RWPE2 (cell line): ENCODE data around the gene KCNK7.

Source experiments
- ATAC-seq: fragments of 200-7000 bp; cut with Tn5 transposase; 3 replicates; pipeline ENCODE4 v1.9.1; 2021; ENCODE audit warnings: low read depth
- DNase-seq: peaks from one replicate; pipeline ENCODE4 v3.0.0-alpha.2; 2020; ENCODE audit warnings: low spot score
- H3K27ac ChIP-seq: fragments of 450-650 bp; 2 replicates; pipeline ENCODE4 v1.5.1; 2017; ENCODE audit warnings: mild to moderate bottlenecking; ENCODE audit not compliant: poor library complexity, severe bottlenecking
- H3K27me3 ChIP-seq: fragments of 250-450 bp; sonication (Bioruptor Pico); 2 replicates; pipeline ENCODE4 v1.5.1; 2021; ENCODE audit warnings: mild to moderate bottlenecking, moderate library complexity; ENCODE audit not compliant: insufficient read depth, poor library complexity, severe bottlenecking
- H3K36me3 ChIP-seq: fragments of 250-450 bp; sonication (Bioruptor Pico); 2 replicates; pipeline ENCODE4 v1.5.1; 2020; ENCODE audit warnings: low read depth, mild to moderate bottlenecking, moderate library complexity
- H3K4me1 ChIP-seq: fragments of 250-450 bp; sonication (Bioruptor Pico); 2 replicates; pipeline ENCODE4 v1.5.1; 2021; ENCODE audit warnings: mild to moderate bottlenecking, moderate library complexity; ENCODE audit not compliant: insufficient read depth, poor library complexity, severe bottlenecking
- H3K4me3 ChIP-seq: fragments of 250-450 bp; sonication (Bioruptor Pico); 2 replicates; pipeline ENCODE4 v1.5.1; 2021; ENCODE audit warnings: mild to moderate bottlenecking, moderate library complexity; ENCODE audit not compliant: severe bottlenecking
- H3K9me3 ChIP-seq: fragments of 250-450 bp; sonication (Bioruptor Pico); 2 replicates; pipeline ENCODE4 v1.5.1; 2021; ENCODE audit warnings: mild to moderate bottlenecking, moderate library complexity; ENCODE audit not compliant: severe bottlenecking
- TF ChIP-seq, protein P1 (sequence below): fragments of 450-650 bp; IDR thresholded peaks from one replicate; pipeline ENCODE4 v1.5.1; 2017; ENCODE audit warnings: mild to moderate bottlenecking, moderate library complexity; ENCODE audit not compliant: poor library complexity, severe bottlenecking

KCNK7 gene

DNA sequence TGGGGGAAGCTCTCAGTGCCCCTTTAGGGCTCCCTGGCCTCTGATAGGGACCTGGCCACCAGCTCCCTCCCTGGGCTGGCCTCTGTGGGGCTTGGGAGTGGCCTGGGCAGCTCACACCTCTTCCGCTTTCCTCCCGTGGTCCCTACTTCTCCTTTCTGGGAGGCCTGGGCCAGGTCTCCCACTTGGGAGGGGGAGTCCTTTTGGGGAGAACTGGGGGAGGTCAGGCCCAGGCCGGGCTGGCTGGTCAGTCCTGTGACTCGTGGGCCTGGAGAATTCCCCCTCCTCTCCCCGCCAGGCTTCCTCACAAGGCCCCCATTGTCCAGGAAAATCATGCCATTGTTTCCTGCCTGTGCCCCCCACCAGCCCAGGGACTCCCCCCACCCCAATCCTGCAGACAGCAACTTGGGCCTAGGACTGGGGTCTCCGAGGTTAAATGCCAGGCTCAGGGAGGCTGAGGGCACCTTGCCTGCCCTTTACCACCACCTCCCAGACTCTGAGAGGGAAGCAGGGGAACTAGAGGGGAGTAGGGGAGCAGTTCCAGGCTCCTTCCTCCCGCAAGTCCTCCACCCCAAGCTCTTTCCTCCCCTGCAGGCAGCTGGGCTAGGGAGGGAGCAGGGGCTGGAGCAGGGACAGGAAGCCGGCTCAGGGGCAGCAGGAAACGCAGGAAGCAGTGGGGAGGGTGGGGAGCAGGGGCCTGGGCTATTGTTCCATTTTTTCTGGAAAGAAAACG is 15.6 kb upstream of the KCNK7 start:
- no peaks in the 10 kb centered on the region for H3K9me3 ChIP-seq
- peaks cover 12% of the 10 kb centered on the region for H3K36me3 ChIP-seq
- H3K27me3 ChIP-seq: no peaks in the 10 kb centered on the region
- ATAC-seq (no peak), DNase-seq (no peak)
- no peak overlapping the region for H3K27ac ChIP-seq
- no peaks in the 10 kb centered on the region for H3K4me1 ChIP-seq
- no peak overlapping the region for H3K4me3 ChIP-seq
- TF ChIP-seq, protein P1, sequence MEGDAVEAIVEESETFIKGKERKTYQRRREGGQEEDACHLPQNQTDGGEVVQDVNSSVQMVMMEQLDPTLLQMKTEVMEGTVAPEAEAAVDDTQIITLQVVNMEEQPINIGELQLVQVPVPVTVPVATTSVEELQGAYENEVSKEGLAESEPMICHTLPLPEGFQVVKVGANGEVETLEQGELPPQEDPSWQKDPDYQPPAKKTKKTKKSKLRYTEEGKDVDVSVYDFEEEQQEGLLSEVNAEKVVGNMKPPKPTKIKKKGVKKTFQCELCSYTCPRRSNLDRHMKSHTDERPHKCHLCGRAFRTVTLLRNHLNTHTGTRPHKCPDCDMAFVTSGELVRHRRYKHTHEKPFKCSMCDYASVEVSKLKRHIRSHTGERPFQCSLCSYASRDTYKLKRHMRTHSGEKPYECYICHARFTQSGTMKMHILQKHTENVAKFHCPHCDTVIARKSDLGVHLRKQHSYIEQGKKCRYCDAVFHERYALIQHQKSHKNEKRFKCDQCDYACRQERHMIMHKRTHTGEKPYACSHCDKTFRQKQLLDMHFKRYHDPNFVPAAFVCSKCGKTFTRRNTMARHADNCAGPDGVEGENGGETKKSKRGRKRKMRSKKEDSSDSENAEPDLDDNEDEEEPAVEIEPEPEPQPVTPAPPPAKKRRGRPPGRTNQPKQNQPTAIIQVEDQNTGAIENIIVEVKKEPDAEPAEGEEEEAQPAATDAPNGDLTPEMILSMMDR: no peak

DNA sequence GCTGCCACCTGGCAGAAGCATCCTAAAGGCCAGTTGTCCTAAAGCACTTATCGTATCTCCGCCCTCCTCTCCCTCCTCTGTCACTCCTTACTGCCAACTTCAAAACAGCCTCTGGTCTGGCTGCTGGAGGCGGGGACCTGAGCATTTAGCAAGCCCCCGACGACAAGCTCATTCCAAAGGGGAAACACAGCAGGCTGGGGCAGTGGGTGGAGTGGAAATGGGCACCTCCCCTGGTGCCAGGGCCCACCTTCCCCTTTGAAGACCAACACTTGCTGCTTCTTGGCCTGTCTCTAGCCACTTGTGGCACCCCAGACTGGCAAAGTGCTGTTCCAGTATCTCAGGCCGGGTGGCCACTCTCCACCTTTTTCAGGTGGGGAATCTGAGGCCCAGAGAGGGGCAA is 14.8 kb upstream of the KCNK7 start:
- TF ChIP-seq, protein P1: no peak
- H3K4me3 ChIP-seq: no peak overlapping the region
- H3K27ac ChIP-seq: no peak overlapping the region
- no peaks in the 10 kb centered on the region for H3K4me1 ChIP-seq
- DNase-seq: no peak
- no peak for ATAC-seq
- peaks cover 20% of the 10 kb centered on the region for H3K36me3 ChIP-seq
- no peaks in the 10 kb centered on the region for H3K9me3 ChIP-seq
- H3K27me3 ChIP-seq: no peaks in the 10 kb centered on the region

DNA sequence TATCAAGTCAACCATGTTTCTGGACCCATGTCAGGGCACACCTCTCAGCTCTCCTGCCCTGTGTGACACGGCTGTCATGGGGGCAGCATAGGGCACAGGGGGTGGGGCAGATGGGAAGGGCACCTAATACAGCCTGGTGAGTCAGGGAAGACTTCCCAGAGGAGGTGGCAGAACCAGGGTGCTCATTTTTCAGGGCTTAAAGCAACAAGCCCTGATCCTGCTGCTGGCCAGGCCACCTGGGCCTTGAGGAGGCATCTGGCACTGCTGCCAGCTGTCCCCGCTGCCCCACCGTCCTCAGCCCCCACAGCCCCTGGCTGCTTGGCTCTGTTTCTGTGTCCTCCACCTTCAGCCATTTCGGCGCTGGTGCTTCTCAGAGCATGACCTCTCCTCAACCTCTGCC is 14.1 kb upstream of the KCNK7 start:
- no peaks in the 10 kb centered on the region for H3K4me1 ChIP-seq
- H3K4me3 ChIP-seq: no peak overlapping the region
- TF ChIP-seq, protein P1: no peak
- ATAC-seq: no peak
- H3K27ac ChIP-seq: no peak overlapping the region
- H3K27me3 ChIP-seq: no peaks in the 10 kb centered on the region
- peaks cover 27% of the 10 kb centered on the region for H3K36me3 ChIP-seq
- no peaks in the 10 kb centered on the region for H3K9me3 ChIP-seq
- DNase-seq: no peak

DNA sequence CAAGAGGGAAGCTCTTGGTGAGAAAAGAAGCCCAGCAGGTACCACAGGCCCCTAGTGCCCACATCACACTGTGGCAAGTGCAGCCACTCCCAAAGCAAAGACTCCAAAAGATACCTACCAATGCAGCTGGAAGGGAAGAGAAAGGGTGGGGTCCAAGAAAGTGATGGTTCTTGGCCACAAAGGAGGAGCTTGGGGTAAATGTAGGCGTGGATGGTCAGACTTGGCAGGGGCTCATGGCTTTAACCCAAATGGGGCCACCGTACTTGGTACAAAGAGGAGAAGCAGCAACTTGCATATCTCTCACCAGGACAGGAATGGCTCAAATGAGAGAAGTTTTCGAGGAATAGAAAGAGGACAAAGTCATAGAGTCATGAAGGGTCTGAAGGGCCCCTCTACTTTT is 13.6 kb upstream of the KCNK7 start:
- Histone ChIP-seq H3K36me3 (peaks cover 27% of the 10 kb centered on the region), H3K27ac (no peak overlapping the region), H3K27me3 (no peaks in the 10 kb centered on the region), H3K4me3 (no peak overlapping the region), H3K4me1 (no peaks in the 10 kb centered on the region), H3K9me3 (no peaks in the 10 kb centered on the region)
- TF ChIP-seq, protein P1: no peak
- no peak for DNase-seq
- ATAC-seq: no peak
